ENCODE measurements around the gene KANK2. TPM values are rescaled to one million over a fixed set of nuclear protein-coding genes. Genes with fewer than 3 reads are reported as not detected.

Gene KANK2
- total and polyA plus RNA-seq, 2 of the 13 experiments (the other 11 are each of a cell fraction or from before 2014, with no cell fraction given) = 5.7 to 12.9 TPM

DNA sequence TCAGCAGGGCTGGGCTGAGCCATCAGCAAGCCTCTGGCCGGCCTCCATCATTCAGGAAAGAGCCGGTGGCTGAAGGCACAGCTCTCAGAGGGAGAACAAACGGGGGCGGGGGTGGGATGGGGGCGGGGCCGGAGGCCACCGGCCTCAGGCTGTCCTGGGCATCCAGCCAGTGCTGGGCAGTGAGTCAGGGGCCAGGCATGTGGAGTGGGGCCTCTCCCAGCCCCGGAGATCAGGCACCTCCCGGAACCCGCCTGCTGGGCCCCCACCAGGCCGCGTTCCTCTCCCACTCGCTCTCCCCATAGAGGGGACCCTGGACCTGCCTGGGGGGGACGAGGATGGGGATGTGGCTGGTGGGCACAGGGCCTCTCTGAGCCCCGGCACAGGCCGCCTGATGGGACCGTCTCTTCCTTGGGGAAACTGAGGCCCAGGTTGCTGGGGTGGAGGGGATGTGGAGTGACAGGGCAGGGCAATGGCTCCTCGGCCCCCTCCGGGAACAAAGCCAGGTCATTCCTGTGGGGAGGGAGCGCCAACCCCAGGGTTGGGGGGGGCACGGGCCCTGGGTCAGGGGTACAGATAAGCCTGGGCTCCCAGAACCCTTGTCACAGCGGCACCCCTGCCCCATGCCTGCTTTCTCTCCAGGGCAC is 54.7 kb downstream of the KANK2 start:
- intact Hi-C loops (cut with micrococcal nuclease; ENCODE audit: unreplicated experiment) = loop anchor here (1.0 kb wide), 1 partner anchor 13 kb away; the partner anchor contains the start of gene SPC24
- DNase-seq (ENCODE audit: low spot score) (peak; percentile 90), ATAC-seq (peak; percentile 79), FAIRE-seq (no peak)
- peak overlapping the region; percentile 91 for H3K4me2 ChIP-seq (ENCODE audit: low read depth, low read length)
- CTCF ChIA-PET (ENCODE audit: low intra/inter-chr PET ratio, low total read pairs) = no interaction called here
- WGBS (ENCODE audit: low lambda C conversion rate) = 0% methylated on average over 1 of the region's 22 CpGs
- H3K4me1 ChIP-seq (ENCODE audit: insufficient read depth, low read length) = peaks cover 75% of the 10 kb centered on the region
- in situ Hi-C loops (cut with HindIII; ENCODE audit: extremely low pct_ligation_motif_present, low pct_unique_long_range_greater_than_20kb) = no loop called here
- no peak overlapping the region for H2AFZ ChIP-seq (ENCODE audit: low read length)
- BruUV-seq (replicated peaks) = TSS peak; percentile 96
- H4K20me1 ChIP-seq (ENCODE audit: insufficient read depth, low read length) = no peaks in the 10 kb centered on the region
- H3K9me3 ChIP-seq (ENCODE audit: low read length) = no peaks in the 10 kb centered on the region
- peak overlapping the region; percentile 98 for H3K27ac ChIP-seq (ENCODE audit: extremely low read length, insufficient read depth, low read length)
- peak overlapping the region; percentile 85 for H3K9ac ChIP-seq (ENCODE audit: insufficient read depth, low read depth, low read length)
- peaks cover 0 to 10% of the 10 kb centered on the region in 2 experiments; a peak in 2 of 5 replicates for H3K36me3 ChIP-seq (replicated peaks in 1 of 2; ENCODE audit: control insufficient read depth in 1 of 2, insufficient read depth in 2 of 2, low read length in 2 of 2)
- H3K79me2 ChIP-seq (ENCODE audit: insufficient read depth, low read length) = no peaks in the 10 kb centered on the region
- peak overlapping the region; percentile 48 to 73 (median 51); a peak in 5 of 6 replicates for H3K4me3 ChIP-seq (replicated peaks in 1 of 3; ENCODE audit: insufficient read depth in 1 of 3, low read depth in 2 of 3, low read length in 3 of 3)
- POLR2A ChIA-PET = interaction anchor here (0.6 to 3.2 kb wide), 21 partner anchors 9 to 307 kb away, joined by 3 to 39 read pairs (median 5); partner anchors contain the start of genes CCDC159, KANK2, LDLR and SPC24
- H3K27me3 ChIP-seq (ENCODE audit: control insufficient read depth in 1 of 2, insufficient read depth in 2 of 2, low read length in 2 of 2) = no peaks in the 10 kb centered on the region
- TF ChIP-seq ZNF678 (CRISPR knock-in tag; IDR thresholded peaks at IDR 0.05) = no peak
- peak; percentile 52; the same call in 1 of the 2 replicates for TF ChIP-seq ESRRA (CRISPR knock-in tag; IDR thresholded peaks at IDR 0.05; ENCODE audit: low read depth)
- TF ChIP-seq, protein P1, sequence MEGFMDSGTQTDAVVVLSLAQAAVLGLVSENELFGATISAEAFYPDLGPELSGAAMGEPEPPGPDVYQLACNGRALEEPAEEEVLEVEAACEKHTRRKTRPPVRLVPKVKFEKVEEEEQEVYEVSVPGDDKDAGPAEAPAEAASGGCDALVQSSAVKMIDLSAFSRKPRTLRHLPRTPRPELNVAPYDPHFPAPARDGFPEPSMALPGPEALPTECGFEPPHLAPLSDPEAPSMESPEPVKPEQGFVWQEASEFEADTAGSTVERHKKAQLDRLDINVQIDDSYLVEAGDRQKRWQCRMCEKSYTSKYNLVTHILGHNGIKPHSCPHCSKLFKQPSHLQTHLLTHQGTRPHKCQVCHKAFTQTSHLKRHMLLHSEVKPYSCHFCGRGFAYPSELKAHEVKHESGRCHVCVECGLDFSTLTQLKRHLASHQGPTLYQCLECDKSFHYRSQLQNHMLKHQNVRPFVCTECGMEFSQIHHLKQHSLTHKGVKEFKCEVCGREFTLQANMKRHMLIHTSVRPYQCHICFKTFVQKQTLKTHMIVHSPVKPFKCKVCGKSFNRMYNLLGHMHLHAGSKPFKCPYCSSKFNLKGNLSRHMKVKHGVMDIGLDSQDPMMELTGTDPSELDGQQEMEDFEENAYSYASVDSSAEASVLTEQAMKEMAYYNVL (CRISPR knock-in tag; IDR thresholded peaks at IDR 0.05; ENCODE audit: borderline replicate concordance) = no peak
- no peak for TF ChIP-seq YY1 (IDR thresholded peaks at IDR 0.05; ENCODE audit: insufficient read depth, insufficient replicate concordance, low read depth, low read length)
- TF ChIP-seq PAX8 (CRISPR knock-in tag; IDR thresholded peaks at IDR 0.05; ENCODE audit: borderline replicate concordance) = no peak
- peak; percentile 36; the same call in 1 of the 2 replicates for TF ChIP-seq ADNP (CRISPR knock-in tag; IDR thresholded peaks at IDR 0.05)
- TF ChIP-seq POLR2A (IDR thresholded peaks at IDR 0.05; ENCODE audit: insufficient read depth in 1 of 2, low read depth in 2 of 2, low read length in 2 of 2) = peak in 1 of 2 experiments; percentile 65; a peak in 2 of 4 replicates
- TF ChIP-seq SIX4 (CRISPR knock-in tag; IDR thresholded peaks at IDR 0.05) = no peak
- TF ChIP-seq, protein P2, sequence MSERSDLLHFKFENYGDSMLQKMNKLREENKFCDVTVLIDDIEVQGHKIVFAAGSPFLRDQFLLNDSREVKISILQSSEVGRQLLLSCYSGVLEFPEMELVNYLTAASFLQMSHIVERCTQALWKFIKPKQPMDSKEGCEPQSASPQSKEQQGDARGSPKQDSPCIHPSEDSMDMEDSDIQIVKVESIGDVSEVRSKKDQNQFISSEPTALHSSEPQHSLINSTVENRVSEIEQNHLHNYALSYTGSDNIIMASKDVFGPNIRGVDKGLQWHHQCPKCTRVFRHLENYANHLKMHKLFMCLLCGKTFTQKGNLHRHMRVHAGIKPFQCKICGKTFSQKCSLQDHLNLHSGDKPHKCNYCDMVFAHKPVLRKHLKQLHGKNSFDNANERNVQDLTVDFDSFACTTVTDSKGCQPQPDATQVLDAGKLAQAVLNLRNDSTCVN (CRISPR knock-in tag; IDR thresholded peaks at IDR 0.05; ENCODE audit: borderline replicate concordance) = no peak
- TF ChIP-seq SOX13 (IDR thresholded peaks at IDR 0.05) = peak; percentile 18; the same call in 1 of the 2 replicates
- TF ChIP-seq SOX13 (CRISPR knock-in tag; conservative IDR thresholded peaks at IDR 0.05 in 1 of 2, IDR thresholded peaks at IDR 0.05 in 1 of 2) = peak in 1 of 2 experiments; percentile 46; a peak in 1 of 4 replicates
- TF ChIP-seq, protein P3, sequence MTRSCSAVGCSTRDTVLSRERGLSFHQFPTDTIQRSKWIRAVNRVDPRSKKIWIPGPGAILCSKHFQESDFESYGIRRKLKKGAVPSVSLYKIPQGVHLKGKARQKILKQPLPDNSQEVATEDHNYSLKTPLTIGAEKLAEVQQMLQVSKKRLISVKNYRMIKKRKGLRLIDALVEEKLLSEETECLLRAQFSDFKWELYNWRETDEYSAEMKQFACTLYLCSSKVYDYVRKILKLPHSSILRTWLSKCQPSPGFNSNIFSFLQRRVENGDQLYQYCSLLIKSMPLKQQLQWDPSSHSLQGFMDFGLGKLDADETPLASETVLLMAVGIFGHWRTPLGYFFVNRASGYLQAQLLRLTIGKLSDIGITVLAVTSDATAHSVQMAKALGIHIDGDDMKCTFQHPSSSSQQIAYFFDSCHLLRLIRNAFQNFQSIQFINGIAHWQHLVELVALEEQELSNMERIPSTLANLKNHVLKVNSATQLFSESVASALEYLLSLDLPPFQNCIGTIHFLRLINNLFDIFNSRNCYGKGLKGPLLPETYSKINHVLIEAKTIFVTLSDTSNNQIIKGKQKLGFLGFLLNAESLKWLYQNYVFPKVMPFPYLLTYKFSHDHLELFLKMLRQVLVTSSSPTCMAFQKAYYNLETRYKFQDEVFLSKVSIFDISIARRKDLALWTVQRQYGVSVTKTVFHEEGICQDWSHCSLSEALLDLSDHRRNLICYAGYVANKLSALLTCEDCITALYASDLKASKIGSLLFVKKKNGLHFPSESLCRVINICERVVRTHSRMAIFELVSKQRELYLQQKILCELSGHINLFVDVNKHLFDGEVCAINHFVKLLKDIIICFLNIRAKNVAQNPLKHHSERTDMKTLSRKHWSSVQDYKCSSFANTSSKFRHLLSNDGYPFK (CRISPR knock-in tag; IDR thresholded peaks at IDR 0.05; ENCODE audit: borderline replicate concordance) = no peak

Measured in HepG2 (cell line).